Measurements from ENCODE around the gene BMX.

GRCh38 chrX:15567267-15567666, 66.7 kb downstream of the BMX start:
- TF ChIP-seq CTCF (IDR thresholded peaks at IDR 0.05) (no peak), POLR2A (IDR thresholded peaks at IDR 0.05) (no peak), POLR2AphosphoS5 (IDR thresholded peaks at IDR 0.05; ENCODE audit: insufficient read depth in 1 of 2, low read depth in 1 of 2) (no peak)

Measured in vagina (tissue), 2 donors.